Amniotic stem cell (primary cell): ENCODE results near the gene RAPGEF1.
"Not testable (repeated sequence)": the region's sequence is repeated elsewhere in the genome, so short reads cannot be mapped to it uniquely, and the experiment has no call there.

ENCODE experiments used
- DNase-seq: peaks from one replicate; lab custom pipeline; 2025; lab: John Stamatoyannopoulos, UW

Gene RAPGEF1

GRCh38 chr9:131668439-131669268, 71.2 kb downstream of the RAPGEF1 start:
- DNase-seq, result no peak

GRCh38 chr9:131668057-131668438, 71.8 kb downstream of the RAPGEF1 start:
- no peak for DNase-seq

GRCh38 chr9:131667576-131667975, 72.3 kb downstream of the RAPGEF1 start:
- DNase-seq, result no peak

GRCh38 chr9:131666774-131667173, 73.1 kb downstream of the RAPGEF1 start:
- no peak for DNase-seq

GRCh38 chr9:131666029-131666428, 73.8 kb downstream of the RAPGEF1 start:
- DNase-seq, result no peak

- DNase-seq, result no peak
These were observed 76.6 kb downstream of the RAPGEF1 start for GRCh38 chr9:131663288-131663687.

- not testable (repeated sequence) for DNase-seq
These were observed 77.6 kb downstream of the RAPGEF1 start for GRCh38 chr9:131662289-131662621.

GRCh38 chr9:131661568-131662288, 78.1 kb downstream of the RAPGEF1 start:
- no peak for DNase-seq

GRCh38 chr9:131660466-131661405, 79.1 kb downstream of the RAPGEF1 start:
- DNase-seq, result no peak

GRCh38 chr9:131658377-131659129, 81.3 kb downstream of the RAPGEF1 start:
- peak; percentile 71 for DNase-seq

GRCh38 chr9:131657940-131658339, 81.9 kb downstream of the RAPGEF1 start:
- DNase-seq, result no peak

GRCh38 chr9:131657456-131657855, 82.4 kb downstream of the RAPGEF1 start:
- no peak for DNase-seq

GRCh38 chr9:131657037-131657377, 82.9 kb downstream of the RAPGEF1 start:
- DNase-seq, result no peak

GRCh38 chr9:131656356-131657036, 83.4 kb downstream of the RAPGEF1 start:
- DNase-seq, result no peak

- not testable (repeated sequence) for DNase-seq
These were observed 85.5 kb downstream of the RAPGEF1 start for GRCh38 chr9:131654369-131654768.

GRCh38 chr9:131651599-131651998, 88.3 kb downstream of the RAPGEF1 start:
- DNase-seq, result no peak

GRCh38 chr9:131651160-131651559, 88.7 kb downstream of the RAPGEF1 start:
- no peak for DNase-seq

- no peak for DNase-seq
These were observed 89.6 kb downstream of the RAPGEF1 start for GRCh38 chr9:131650254-131650653.

- no peak for DNase-seq
These were observed 90.2 kb downstream of the RAPGEF1 start for GRCh38 chr9:131649646-131650045.

GRCh38 chr9:131645078-131645776, 94.6 kb downstream of the RAPGEF1 start:
- no peak for DNase-seq
